GM18511 (cell line): ENCODE data around the gene PHF21B.
"Not testable (repeated sequence)": the region's sequence is repeated elsewhere in the genome, so short reads cannot be mapped to it uniquely, and the experiment has no call there.

Source experiments
- ATAC-seq: cut with Tn5 transposase; IDR thresholded peaks from one replicate; pipeline ENCODE4 v1.9.1; 2021; ENCODE audit warnings: mild to moderate bottlenecking, moderate library complexity; ENCODE audit not compliant: unreplicated experiment

PHF21B gene

GRCh38 chr22:44881624-44882023 is 128.2 kb downstream of the PHF21B start:
- ATAC-seq = no peak

- ATAC-seq = no peak
Measured at GRCh38 chr22:44880610-44881290, 129.1 kb downstream of the PHF21B start.

- ATAC-seq = no peak
Measured at GRCh38 chr22:44879301-44879680, 130.5 kb downstream of the PHF21B start.

GRCh38 chr22:44878483-44879300 is 131.1 kb downstream of the PHF21B start:
- no peak for ATAC-seq

GRCh38 chr22:44876921-44877320 is 132.9 kb downstream of the PHF21B start:
- ATAC-seq = no peak

- ATAC-seq = no peak
Measured at GRCh38 chr22:44871782-44872181, 138.0 kb downstream of the PHF21B start.

GRCh38 chr22:44870021-44870420 is 139.8 kb downstream of the PHF21B start:
- ATAC-seq = no peak

- no peak for ATAC-seq
Measured at GRCh38 chr22:44869196-44869595, 140.6 kb downstream of the PHF21B start.

- no peak for ATAC-seq
Measured at GRCh38 chr22:44865193-44866057, 144.4 kb downstream of the PHF21B start.

- no peak for ATAC-seq
Measured at GRCh38 chr22:44862981-44863860, 146.6 kb downstream of the PHF21B start.

- no peak for ATAC-seq
Measured at GRCh38 chr22:44862281-44862680, 147.5 kb downstream of the PHF21B start.

GRCh38 chr22:44861245-44861644 is 148.6 kb downstream of the PHF21B start:
- no peak for ATAC-seq

GRCh38 chr22:44860311-44860710 is 149.5 kb downstream of the PHF21B start:
- ATAC-seq = no peak

GRCh38 chr22:44859641-44860040 is 150.2 kb downstream of the PHF21B start:
- no peak for ATAC-seq

- ATAC-seq = not testable (repeated sequence)
Measured at GRCh38 chr22:44858819-44859218, 151.0 kb downstream of the PHF21B start.

- no peak for ATAC-seq
Measured at GRCh38 chr22:44855855-44856254, 153.9 kb downstream of the PHF21B start.

- not testable (repeated sequence) for ATAC-seq
Measured at GRCh38 chr22:44854641-44855040, 155.2 kb downstream of the PHF21B start.

GRCh38 chr22:44850946-44851345 is 158.9 kb downstream of the PHF21B start:
- no peak for ATAC-seq

- no peak for ATAC-seq
Measured at GRCh38 chr22:44848791-44849420, 160.9 kb downstream of the PHF21B start.

GRCh38 chr22:44848296-44848741 is 161.5 kb downstream of the PHF21B start:
- ATAC-seq = no peak
